GM23248 (cell line): ENCODE data around the gene SURF4. TPM values are rescaled to one million over a fixed set of nuclear protein-coding genes. Genes with fewer than 3 reads are reported as not detected.

Source experiments
- DNase-seq: peaks from one replicate; pipeline ENCODE4 v3.0.0-alpha.2; 2015
- H2AFZ ChIP-seq: fragments of 200-600 bp; sonication (generic); 2 replicates; pipeline ENCODE4 v1.6.1; 2016; ENCODE audit warnings: antibody characterized with exemption
- H3F3A ChIP-seq: fragments of 200-600 bp; sonication (generic); 2 replicates; pipeline ENCODE4 v1.6.1; 2016; ENCODE audit warnings: mild to moderate bottlenecking, antibody characterized with exemption, mixed run types; ENCODE audit not compliant: insufficient read depth
- H3K27ac ChIP-seq: fragments of 200-600 bp; sonication (generic); 2 replicates; pipeline ENCODE4 v1.5.1; 2016; ENCODE audit warnings: mild to moderate bottlenecking
- H3K27me3 ChIP-seq: fragments of 200-600 bp; sonication (generic); replicated peaks from 2 replicates; pipeline ENCODE4 v1.6.1; 2016; ENCODE audit warnings: mild to moderate bottlenecking; ENCODE audit not compliant: insufficient read depth
- H3K36me3 ChIP-seq: fragments of 200-600 bp; sonication (generic); 2 replicates; pipeline ENCODE4 v1.6.1; 2016; ENCODE audit warnings: low read depth, mild to moderate bottlenecking
- H3K4me1 ChIP-seq: fragments of 200-600 bp; sonication (generic); 2 replicates; pipeline ENCODE4 v1.6.1; 2016; ENCODE audit warnings: mild to moderate bottlenecking; ENCODE audit not compliant: insufficient read depth
- H3K4me2 ChIP-seq: fragments of 200-600 bp; sonication (generic); one replicate; pipeline ENCODE4 v1.6.1; 2016; ENCODE audit warnings: mild to moderate bottlenecking; ENCODE audit not compliant: unreplicated experiment
- H3K4me3 ChIP-seq: fragments of 200-600 bp; sonication (generic); 2 replicates; pipeline ENCODE4 v1.5.1; 2016; ENCODE audit warnings: mild to moderate bottlenecking
- H3K79me2 ChIP-seq: fragments of 200-600 bp; sonication (generic); 2 replicates; pipeline ENCODE4 v1.6.1; 2016; ENCODE audit warnings: mild to moderate bottlenecking; ENCODE audit not compliant: insufficient read depth
- H3K9ac ChIP-seq: fragments of 200-600 bp; sonication (generic); 2 replicates; pipeline ENCODE4 v1.6.1; 2016; ENCODE audit warnings: mild to moderate bottlenecking
- H3K9me2 ChIP-seq: fragments of 200-600 bp; sonication (generic); 2 replicates; pipeline ENCODE4 v1.6.1; 2016; ENCODE audit warnings: mixed run types, mild to moderate bottlenecking, moderate library complexity; ENCODE audit not compliant: insufficient read depth
- H3K9me3 ChIP-seq: fragments of 200-600 bp; sonication (generic); one replicate; pipeline ENCODE4 v1.6.1; 2017; ENCODE audit warnings: low read depth
- H4K20me1 ChIP-seq: fragments of 200-600 bp; sonication (generic); 2 replicates; pipeline ENCODE4 v1.6.0; 2016; ENCODE audit not compliant: insufficient read depth
- EZH2 ChIP-seq: fragments of 200-600 bp; sonication (generic); IDR thresholded peaks from 2 replicates; pipeline ENCODE4 v1.6.1; 2018; ENCODE audit warnings: antibody characterized with exemption, mild to moderate bottlenecking; ENCODE audit not compliant: insufficient read depth, poor library complexity, severe bottlenecking
- EZH2phosphoT487 ChIP-seq: fragments of 200-600 bp; sonication (generic); IDR thresholded peaks from 2 replicates; pipeline ENCODE4 v1.6.1; 2018; ENCODE audit warnings: antibody characterized with exemption, moderate library complexity, mild to moderate bottlenecking, low read depth; ENCODE audit not compliant: insufficient read depth
- WGBS, 2 experiments: methylation state at CpG; one replicate each; pipeline ENCODE4 v1.1.6; 2015 to 2017; ENCODE audit warnings: low lambda C conversion rate in 2 of 2, low coverage in 1 of 2; ENCODE audit errors: missing lambda C conversion rate in 2 of 2; 5-methylcytosine and 5-hydroxymethylcytosine counted together
- in situ Hi-C: fragments of 300-500 bp; cut with MboI; formaldehyde crosslinking; loops from 2 replicates; pipeline ENCODE4 v1.15.0; 2020
- polyA plus RNA-seq: library from polyadenylated mRNA; unstranded; fragments of >200 nt; fragmentation: Nextera tagmentation; extraction: Ambion mirVana; gene quantifications from 2 replicates; pipeline ENCODE4 v1.2.1, GENCODE V29; 2016
- total RNA-seq: library from RNA; depleted of rRNA; stranded (reverse); fragments of >200 nt; shearing (Covaris generic); gene quantifications from 2 replicates; pipeline ENCODE4 v1.2.3, GENCODE V29; 2014

SURF4 gene
- total and polyA plus RNA-seq, 2 experiments from 2014 or later, result 406 to 638 TPM

DNA sequence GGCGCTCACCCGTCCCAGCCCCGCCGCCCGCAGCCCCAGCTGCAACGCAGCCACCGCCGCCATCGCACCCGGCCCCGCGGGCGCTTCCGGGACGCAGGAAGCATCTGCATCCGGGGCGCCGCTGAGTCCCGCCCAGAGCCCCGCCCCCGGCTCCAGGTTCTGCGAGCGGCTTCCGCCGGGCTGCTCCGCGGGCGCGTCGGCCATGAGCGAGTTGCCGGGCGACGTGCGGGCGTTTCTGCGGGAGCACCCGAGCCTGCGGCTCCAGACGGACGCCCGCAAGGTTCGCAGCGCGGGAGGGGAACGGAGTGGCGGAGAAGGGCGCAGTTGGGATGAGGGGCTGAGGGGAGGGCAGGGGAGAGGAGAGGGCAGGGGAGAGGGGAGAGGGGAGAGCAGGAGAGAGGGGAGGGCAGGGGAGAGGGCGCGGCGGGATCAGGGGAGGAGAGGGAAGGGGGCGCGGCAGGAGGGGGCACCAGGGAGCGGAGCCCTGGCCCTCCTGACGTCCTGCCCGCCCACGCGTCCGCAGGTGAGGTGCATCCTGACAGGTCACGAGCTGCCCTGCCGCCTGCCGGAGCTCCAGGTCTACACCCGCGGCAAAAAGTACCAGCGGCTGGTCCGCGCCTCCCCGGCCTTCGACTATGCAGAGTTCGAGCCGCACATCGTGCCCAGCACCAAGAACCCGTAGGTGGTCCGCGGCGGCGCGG, 19.3 kb downstream of the SURF4 start, which contains the start of the genes SURF1 and SURF2:
SURF1 (minus strand) TSS at position 97 of the 701 bp plus-strand sequence; CDS start at position 63, 34 bp downstream.
SURF2 (plus strand) TSS at position 160 of the 701 bp plus-strand sequence; CDS start at position 203, 43 bp downstream.
- peaks cover 62% of the 10 kb centered on the region for H3F3A ChIP-seq
- TF ChIP-seq EZH2 (no peak), EZH2phosphoT487 (no peak)
- in situ Hi-C loops, result no loop called here
- H3K36me3 ChIP-seq, result peaks cover 25% of the 10 kb centered on the region
- peak within 1 kb of the TSS; percentile 84 for H3K4me2 ChIP-seq
- H3K9me3 ChIP-seq, result no peaks in the 10 kb centered on the region
- H3K4me3 ChIP-seq, result peak within 1 kb of the TSS; percentile 81
- peak; percentile 96 for DNase-seq
- H3K27ac ChIP-seq, result peak within 1 kb of the TSS; percentile 60
- peaks cover 54% of the 10 kb centered on the region for H3K79me2 ChIP-seq
- peak within 1 kb of the TSS; percentile 67 for H2AFZ ChIP-seq
- H3K27me3 ChIP-seq, result no peaks in the 10 kb centered on the region
- H3K9ac ChIP-seq, result peak within 1 kb of the TSS; percentile 85
- no peaks in the 10 kb centered on the region for H4K20me1 ChIP-seq
- 1% methylated on average over 39 to 73 of the region's 78 CpGs for WGBS, 2 experiments
- no peaks in the 10 kb centered on the region for H3K9me2 ChIP-seq
- peaks cover 8% of the 10 kb centered on the region; the same call in 1 of the 2 replicates for H3K4me1 ChIP-seq

DNA sequence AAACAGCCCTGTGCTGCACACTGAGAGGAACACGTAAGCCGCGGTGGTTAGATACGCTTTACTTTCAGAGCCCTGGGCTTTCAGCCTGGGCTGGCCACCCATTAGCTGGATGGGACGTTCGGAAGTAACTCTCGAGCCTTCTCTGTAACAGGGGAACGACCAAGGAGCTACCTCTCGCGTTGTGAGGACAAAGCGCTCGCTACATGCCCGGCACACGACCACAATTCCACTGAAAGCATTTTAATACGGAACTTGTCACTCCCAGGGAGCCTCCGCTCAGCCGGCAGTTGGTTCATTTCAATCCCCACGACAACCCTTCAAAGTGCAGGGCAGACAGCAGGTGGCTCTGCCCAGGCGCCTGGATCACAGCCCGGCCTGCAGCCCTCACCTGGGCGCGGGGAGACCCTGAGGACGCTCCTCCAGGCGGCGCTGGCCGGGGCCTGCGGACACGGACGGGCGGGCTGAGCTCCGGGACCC, 19.9 kb downstream of the SURF4 start:
- peaks cover 50% of the 10 kb centered on the region for H3K79me2 ChIP-seq
- peak overlapping the region; percentile 60 for H3K27ac ChIP-seq
- H3K36me3 ChIP-seq, result peaks cover 25% of the 10 kb centered on the region
- H3K4me3 ChIP-seq, result peak overlapping the region; percentile 81
- peak overlapping the region; percentile 84 for H3K4me2 ChIP-seq
- peak overlapping the region; percentile 43 for H2AFZ ChIP-seq
- 2 to 3% methylated on average over 27 to 29 of the region's 31 CpGs for WGBS, 2 experiments
- H3K4me1 ChIP-seq, result peaks cover 8% of the 10 kb centered on the region; the same call in 1 of the 2 replicates
- peak overlapping the region; percentile 85 for H3K9ac ChIP-seq
- H3K27me3 ChIP-seq, result no peaks in the 10 kb centered on the region
- no peaks in the 10 kb centered on the region for H3K9me3 ChIP-seq
- DNase-seq, result peak; percentile 72
- in situ Hi-C loops, result no loop called here
- H4K20me1 ChIP-seq, result no peaks in the 10 kb centered on the region
- H3K9me2 ChIP-seq, result no peaks in the 10 kb centered on the region
- H3F3A ChIP-seq, result peaks cover 62% of the 10 kb centered on the region
- TF ChIP-seq EZH2phosphoT487 (no peak), EZH2 (no peak)

DNA sequence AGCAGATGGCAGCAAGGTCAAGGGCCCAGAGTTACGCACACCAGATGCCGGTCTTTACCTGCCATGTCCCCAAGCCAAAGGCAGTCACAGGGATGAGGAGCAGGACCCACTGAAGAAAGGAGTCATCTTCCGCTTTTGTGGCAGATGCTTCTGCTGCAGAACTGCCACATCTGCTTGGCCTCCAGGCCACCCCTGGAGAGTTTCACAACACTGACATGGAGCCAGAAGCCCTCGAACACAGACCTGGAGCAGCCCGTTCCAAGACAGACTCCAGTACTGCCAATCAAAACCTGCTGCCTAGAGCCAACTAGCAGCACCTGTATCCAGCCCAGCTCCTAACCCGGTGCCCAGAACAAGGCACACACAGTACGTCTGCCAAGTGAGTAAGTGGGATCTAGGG, 21.1 kb downstream of the SURF4 start:
- in situ Hi-C loops, result no loop called here
- no peak for TF ChIP-seq EZH2phosphoT487
- no peak for TF ChIP-seq EZH2
- H3K9ac ChIP-seq, result peak overlapping the region; percentile 85
- H3K4me2 ChIP-seq, result peak overlapping the region; percentile 84
- peaks cover 50% of the 10 kb centered on the region for H3K79me2 ChIP-seq
- H3K4me1 ChIP-seq, result peaks cover 13% of the 10 kb centered on the region
- peaks cover 27% of the 10 kb centered on the region for H3K36me3 ChIP-seq
- WGBS, 2 experiments, result 74 to 76% methylated on average over 7 of the region's 7 CpGs
- no peak overlapping the region for H2AFZ ChIP-seq
- no peaks in the 10 kb centered on the region for H3K9me3 ChIP-seq
- peak overlapping the region; percentile 60; the same call in 1 of the 2 replicates for H3K27ac ChIP-seq
- peak overlapping the region; percentile 81; the same call in 1 of the 2 replicates for H3K4me3 ChIP-seq
- H3K9me2 ChIP-seq, result no peaks in the 10 kb centered on the region
- DNase-seq, result no peak
- no peaks in the 10 kb centered on the region for H4K20me1 ChIP-seq
- peaks cover 62% of the 10 kb centered on the region for H3F3A ChIP-seq
- no peaks in the 10 kb centered on the region for H3K27me3 ChIP-seq

DNA sequence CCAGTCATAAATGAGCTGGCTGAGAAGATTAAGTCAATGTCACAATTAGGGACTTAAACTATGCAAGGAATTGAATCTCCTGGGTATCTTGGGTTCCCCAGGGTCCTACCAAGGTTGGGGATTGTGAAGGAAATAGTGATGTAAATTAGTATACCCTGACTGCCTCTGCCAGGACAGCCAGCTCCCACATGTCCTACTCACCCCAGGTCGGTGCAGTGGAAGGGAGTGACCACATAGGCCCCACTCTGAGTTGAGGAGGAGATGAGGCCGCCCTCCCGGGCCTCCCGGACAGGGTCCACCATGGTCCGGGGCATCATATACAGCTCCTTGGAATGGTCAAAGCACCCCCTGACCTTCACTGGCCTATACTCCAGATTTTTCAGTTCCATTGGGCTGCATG, 22.3 kb downstream of the SURF4 start:
- 93 to 95% methylated on average over 5 of the region's 5 CpGs for WGBS, 2 experiments
- Histone ChIP-seq H3K27me3 (no peaks in the 10 kb centered on the region), H3F3A (peaks cover 72% of the 10 kb centered on the region), H3K4me3 (no peak overlapping the region), H3K4me2 (no peak overlapping the region), H3K9ac (no peak overlapping the region), H3K9me2 (no peaks in the 10 kb centered on the region), H2AFZ (no peak overlapping the region), H3K36me3 (peaks cover 38% of the 10 kb centered on the region), H3K79me2 (peaks cover 58% of the 10 kb centered on the region), H3K27ac (no peak overlapping the region), H3K9me3 (no peaks in the 10 kb centered on the region), H4K20me1 (no peaks in the 10 kb centered on the region), H3K4me1 (peaks cover 20% of the 10 kb centered on the region)
- TF ChIP-seq EZH2phosphoT487, result no peak
- no peak for TF ChIP-seq EZH2
- no peak for DNase-seq
- in situ Hi-C loops, result no loop called here
